Colonic mucosa (tissue), 4 donors: Measurements from ENCODE around the gene VANGL1. TPM values are rescaled to one million over a fixed set of nuclear protein-coding genes. Genes with fewer than 3 reads are reported as not detected.

ENCODE experiments used
- DNase-seq: peaks from one replicate; pipeline ENCODE4 v3.0.0-alpha.2; 2020
- H3K27ac ChIP-seq: fragments of 200-600 bp; one replicate; pipeline ENCODE4 v1.8.0; 2021
- H3K27me3 ChIP-seq: fragments of 200-600 bp; one replicate; pipeline ENCODE4 v1.8.0; 2021
- H3K36me3 ChIP-seq: fragments of 200-600 bp; one replicate; pipeline ENCODE4 v1.8.0; 2021
- H3K4me1 ChIP-seq: fragments of 200-600 bp; one replicate; pipeline ENCODE4 v1.8.0; 2021; ENCODE audit warnings: mild to moderate bottlenecking
- H3K4me3 ChIP-seq: fragments of 200-600 bp; one replicate; pipeline ENCODE4 v1.8.0; 2021
- H3K9ac ChIP-seq, 2 donors: one replicate each; pipeline ENCODE4 v1.7.0; 2013; ENCODE audit warnings: control low read depth in 2 of 2, low read depth in 2 of 2, low read length in 2 of 2
- H3K9me3 ChIP-seq: fragments of 200-600 bp; one replicate; pipeline ENCODE4 v1.8.0; 2021
- CTCF ChIP-seq: fragments of 200-600 bp; IDR thresholded peaks from one replicate; pipeline ENCODE4 v1.8.0; 2022; ENCODE audit warnings: antibody characterized with exemption, mild to moderate bottlenecking
- intact Hi-C: fragments of 100-400 bp; cut with DNase I; formaldehyde crosslinking; loops from one replicate; pipeline ENCODE4 v1.14.1; 2022
- total RNA-seq, 2 donors: library from RNA; stranded (reverse); fragmentation: NEBNext Ultra II Directional in 1 of 2; extraction: Animal tissue kit (Norgen Biotek cat#: 25700) in 1 of 2; gene quantifications; one replicate each; pipeline ENCODE4 v1.2.1, GENCODE V29; 2021
- donor health status: healthy.
- donor health status: DM: no; HTN: no; CAD: no.
- donor health status: DM: no; HTN: no; CAD: no.

The VANGL1 gene
- total RNA-seq, 2 donors from 2014 or later = 14.7 to 23.8 TPM

DNA sequence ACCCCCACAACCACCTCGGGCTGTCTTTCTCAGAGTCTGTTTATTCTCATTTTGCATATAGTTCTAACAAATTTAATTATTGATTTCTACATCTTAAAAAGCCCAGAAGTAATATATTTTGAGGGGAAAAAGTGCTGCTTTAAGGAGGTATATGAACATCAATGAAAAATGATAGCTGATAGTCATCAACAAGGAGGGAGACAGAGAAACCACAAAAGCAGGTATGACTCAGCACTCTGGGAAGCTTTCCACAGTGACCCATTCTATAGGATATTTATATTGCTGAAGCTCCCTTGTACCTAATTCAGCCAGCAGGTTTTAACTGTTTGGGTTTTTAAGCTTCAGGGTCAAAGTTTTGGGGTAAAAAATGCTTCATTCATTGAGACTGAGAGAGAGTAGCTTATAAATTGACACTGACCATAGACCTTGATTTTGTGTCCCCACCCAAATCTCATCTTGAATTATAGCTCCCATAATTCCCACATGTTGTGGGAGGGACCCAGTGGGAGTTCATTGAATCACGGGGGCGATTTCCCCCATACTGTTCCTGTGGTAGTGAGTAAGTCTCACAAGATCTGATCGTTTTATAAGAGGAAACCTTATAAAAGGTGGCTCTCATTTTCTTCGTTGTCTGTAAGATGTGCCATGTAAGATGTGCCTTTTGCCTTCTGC, 27.4 kb downstream of the VANGL1 start:
- no peaks in the 10 kb centered on the region for H3K27me3 ChIP-seq
- no peaks in the 10 kb centered on the region for H3K36me3 ChIP-seq
- no peaks in the 10 kb centered on the region for H3K9me3 ChIP-seq
- TF ChIP-seq CTCF = no peak
- DNase-seq = no peak
- H3K4me1 ChIP-seq = peaks cover 9% of the 10 kb centered on the region
- intact Hi-C loops = no loop called here
- H3K4me3 ChIP-seq = no peak overlapping the region
- H3K27ac ChIP-seq = no peak overlapping the region
- H3K9ac ChIP-seq = no peak overlapping the region

DNA sequence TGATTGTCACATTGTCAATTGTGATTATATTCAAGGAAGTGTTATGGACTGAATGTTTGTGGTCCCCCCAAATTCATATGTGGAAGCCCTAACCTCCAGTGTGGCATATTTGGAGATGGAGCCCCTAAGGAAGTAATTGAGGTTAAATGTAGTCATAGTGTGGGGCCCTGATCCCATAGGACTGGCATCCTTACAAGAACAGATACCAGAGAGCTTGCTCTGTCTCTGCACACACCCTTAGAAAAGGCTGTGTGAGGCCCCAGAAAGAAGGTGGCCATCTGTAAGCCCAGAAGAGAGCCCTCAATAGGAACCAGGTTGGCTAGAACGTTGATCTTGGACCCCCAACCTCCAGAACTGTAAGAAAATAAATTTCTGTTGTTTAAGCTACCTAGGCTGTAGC, 28.1 kb downstream of the VANGL1 start:
- H3K9me3 ChIP-seq = no peaks in the 10 kb centered on the region
- H3K36me3 ChIP-seq = no peaks in the 10 kb centered on the region
- H3K9ac ChIP-seq = no peak overlapping the region
- no peak for TF ChIP-seq CTCF
- DNase-seq = no peak
- H3K4me3 ChIP-seq = no peak overlapping the region
- intact Hi-C loops = no loop called here
- H3K27me3 ChIP-seq = no peaks in the 10 kb centered on the region
- H3K27ac ChIP-seq = no peak overlapping the region
- peaks cover 9% of the 10 kb centered on the region for H3K4me1 ChIP-seq

- DNase-seq = peak; percentile 49
- no peak overlapping the region for H3K9ac ChIP-seq
Measured at GRCh38 chr1:115670476-115671175, 28.9 kb downstream of the VANGL1 start.

GRCh38 chr1:115671176-115671934, 29.6 kb downstream of the VANGL1 start:
- Histone ChIP-seq H3K27ac (peak overlapping the region; percentile 34), H3K9me3 (no peaks in the 10 kb centered on the region), H3K9ac (no peak overlapping the region), H3K4me3 (no peak overlapping the region), H3K36me3 (no peaks in the 10 kb centered on the region), H3K27me3 (no peaks in the 10 kb centered on the region), H3K4me1 (peaks cover 13% of the 10 kb centered on the region)
- intact Hi-C loops = no loop called here
- TF ChIP-seq CTCF = no peak
- peak; percentile 85 for DNase-seq

More at GRCh38 chr1:115670476-115671175, 28.9 kb downstream of the VANGL1 start:
- H3K4me3 ChIP-seq = no peak overlapping the region
- intact Hi-C loops = no loop called here
- no peaks in the 10 kb centered on the region for H3K9me3 ChIP-seq
- H3K27me3 ChIP-seq = no peaks in the 10 kb centered on the region
- TF ChIP-seq CTCF = no peak
- peak overlapping the region; percentile 34 for H3K27ac ChIP-seq
- peaks cover 9% of the 10 kb centered on the region for H3K4me1 ChIP-seq
- no peaks in the 10 kb centered on the region for H3K36me3 ChIP-seq

DNA sequence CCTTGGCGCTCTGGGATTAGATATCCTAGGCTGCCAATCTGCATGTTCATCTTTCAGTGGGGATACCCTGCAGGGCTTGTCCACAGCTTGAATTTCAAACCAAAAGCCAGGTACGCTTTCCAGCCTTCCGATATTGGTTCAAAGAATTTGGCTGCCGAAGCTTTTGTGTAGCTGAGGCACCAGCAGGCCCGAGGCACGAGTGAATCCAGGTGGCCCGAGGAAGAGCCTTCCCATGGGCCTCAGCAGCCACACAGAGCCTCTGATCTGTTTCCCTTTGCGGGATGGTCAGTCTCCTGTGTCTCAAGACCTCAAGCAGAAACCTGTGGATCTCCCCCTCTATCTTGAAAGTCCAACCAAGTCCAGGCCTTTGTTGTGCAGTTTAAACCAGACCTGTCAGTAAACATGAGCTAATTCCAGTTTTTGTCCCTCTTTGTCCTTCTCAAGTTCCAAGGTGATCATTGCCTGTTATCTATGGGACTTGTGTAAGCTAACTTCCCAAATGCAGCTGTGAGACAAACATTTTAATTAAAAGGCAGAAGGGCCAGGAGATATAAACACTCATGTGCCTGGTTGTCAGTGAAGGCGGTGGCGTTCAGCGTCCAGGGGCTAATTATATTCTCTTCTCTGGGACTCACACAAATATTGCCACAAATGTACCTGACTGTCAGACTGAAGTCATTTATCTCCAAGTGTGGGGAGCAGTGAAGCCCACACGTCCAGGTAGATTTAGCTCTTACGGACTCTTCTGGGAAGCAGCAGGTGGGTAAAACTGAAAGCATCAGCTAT, 30.6 kb downstream of the VANGL1 start:
- no peaks in the 10 kb centered on the region for H3K27me3 ChIP-seq
- H3K27ac ChIP-seq = no peak overlapping the region
- peaks cover 13% of the 10 kb centered on the region for H3K4me1 ChIP-seq
- no peaks in the 10 kb centered on the region for H3K36me3 ChIP-seq
- intact Hi-C loops = no loop called here
- H3K9me3 ChIP-seq = no peaks in the 10 kb centered on the region
- no peak overlapping the region for H3K4me3 ChIP-seq
- TF ChIP-seq CTCF = no peak
- no peak overlapping the region for H3K9ac ChIP-seq
- no peak for DNase-seq
